ENCODE measurements around the gene NLRP7.
"Not testable (repeated sequence)": the region's sequence is repeated elsewhere in the genome, so short reads cannot be mapped to it uniquely, and the experiment has no call there.

The NLRP7 gene

GRCh38 chr19:54955376-54955775 is 8.0 kb upstream of the NLRP7 start:
- no peak for TF ChIP-seq CTCF (conservative IDR thresholded peaks at IDR 0.05)

GRCh38 chr19:54953345-54953713 is 6.0 kb upstream of the NLRP7 start:
- not testable (repeated sequence) for H3K27ac ChIP-seq

More at GRCh38 chr19:54955376-54955775, 8.0 kb upstream of the NLRP7 start:
- no peak overlapping the region for H3K27ac ChIP-seq

GRCh38 chr19:54952591-54953344 is 5.4 kb upstream of the NLRP7 start:
- no peak for TF ChIP-seq CTCF (conservative IDR thresholded peaks at IDR 0.05)
- no peak overlapping the region for H3K27ac ChIP-seq

GRCh38 chr19:54950580-54950979 is 3.2 kb upstream of the NLRP7 start:
- H3K27ac ChIP-seq, result not testable (repeated sequence)

- no peak overlapping the region for H3K27ac ChIP-seq
- no peak for TF ChIP-seq CTCF (conservative IDR thresholded peaks at IDR 0.05)
Measured at GRCh38 chr19:54949412-54949811, 2.1 kb upstream of the NLRP7 start.

GRCh38 chr19:54943772-54944361 is 3.5 kb downstream of the NLRP7 start:
- H3K27ac ChIP-seq, result not testable (repeated sequence)

GRCh38 chr19:54939538-54939937 is 7.8 kb downstream of the NLRP7 start:
- H3K27ac ChIP-seq, result not testable (repeated sequence)

- H3K27ac ChIP-seq, result no peak overlapping the region
- no peak for TF ChIP-seq CTCF (conservative IDR thresholded peaks at IDR 0.05)
Measured at GRCh38 chr19:54938906-54939305, 8.4 kb downstream of the NLRP7 start.

- no peak overlapping the region for H3K27ac ChIP-seq
- TF ChIP-seq CTCF (conservative IDR thresholded peaks at IDR 0.05), result no peak
Measured at GRCh38 chr19:54937926-54938325, 9.4 kb downstream of the NLRP7 start.

GRCh38 chr19:54928299-54928698 is 19.0 kb downstream of the NLRP7 start:
- TF ChIP-seq CTCF (conservative IDR thresholded peaks at IDR 0.05), result no peak
- H3K27ac ChIP-seq, result no peak overlapping the region

Data from VCaP (cell line).